Skeletal muscle satellite cell (primary cell): ENCODE results near the gene GOLGA8K. TPM values are rescaled to one million over a fixed set of nuclear protein-coding genes. Genes with fewer than 3 reads are reported as not detected.
"Not testable (repeated sequence)": the region's sequence is repeated elsewhere in the genome, so short reads cannot be mapped to it uniquely, and the experiment has no call there.

ENCODE experiments used
- H3K27me3 ChIP-seq: 2 replicates; pipeline ENCODE4 v1.7.0; 2013; ENCODE audit warnings: low read length; ENCODE audit not compliant: control insufficient read depth, insufficient read depth
- H3K36me3 ChIP-seq: 2 replicates; pipeline ENCODE4 v1.7.0; 2013; ENCODE audit warnings: mild to moderate bottlenecking, control low read depth, low read length; ENCODE audit not compliant: insufficient read depth
- H3K4me1 ChIP-seq: 2 replicates; pipeline ENCODE4 v1.7.0; 2013; ENCODE audit warnings: low read length; ENCODE audit not compliant: control insufficient read depth, insufficient read depth
- H3K4me2 ChIP-seq: 2 replicates; pipeline ENCODE4 v1.7.0; 2013; ENCODE audit warnings: mild to moderate bottlenecking, low read length
- H3K4me3 ChIP-seq: 2 replicates; pipeline ENCODE4 v1.7.0; 2013; ENCODE audit warnings: low read length
- H3K9ac ChIP-seq: 2 replicates; pipeline ENCODE4 v1.7.0; 2013; ENCODE audit warnings: mild to moderate bottlenecking, low read depth, low read length, moderate library complexity
- H3K9me3 ChIP-seq: replicated peaks from 2 replicates; pipeline ENCODE4 v1.7.0; 2013; ENCODE audit warnings: mild to moderate bottlenecking, control low read depth, low read length
- small RNA-seq: library from RNA; depleted of rRNA; stranded (forward); fragments of <200 nt; gene quantifications from one replicate; pipeline ENCODE3, GENCODE V24; 2012

GOLGA8K gene

DNA sequence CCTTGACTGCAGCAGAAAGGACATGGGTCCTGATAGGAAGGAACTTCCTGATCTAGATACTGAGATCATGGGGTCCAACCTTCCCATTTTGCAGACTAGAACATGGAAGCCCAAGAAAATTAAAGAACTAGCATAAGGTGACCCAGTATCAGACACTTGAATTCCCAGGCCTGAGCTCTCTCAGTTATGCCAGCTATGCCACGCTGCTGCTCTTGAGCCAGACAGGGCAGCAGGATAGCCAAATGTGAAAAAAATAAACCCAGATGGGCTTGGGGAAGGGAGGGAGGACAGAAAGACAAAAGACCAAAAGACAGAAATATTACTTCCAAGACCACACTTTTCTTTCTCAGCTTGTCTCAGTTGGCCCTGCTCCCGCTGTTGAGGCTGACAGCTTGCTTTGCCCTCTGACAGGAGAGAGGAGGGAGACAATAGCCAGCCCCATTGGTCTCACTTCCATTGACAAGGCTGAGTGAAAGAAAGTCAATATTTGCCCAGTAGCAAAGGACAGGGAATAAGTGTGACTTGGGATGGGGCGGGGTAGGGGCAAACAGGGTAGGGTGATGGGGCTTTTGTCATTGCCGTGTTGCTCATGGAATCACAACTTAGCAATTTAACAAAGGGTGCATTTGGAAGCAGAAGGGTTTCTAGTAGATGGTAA is 52.4 kb downstream of the GOLGA8K start:
- H3K4me1 ChIP-seq, H3K4me2 ChIP-seq, H3K27me3 ChIP-seq, H3K4me3 ChIP-seq, H3K9ac ChIP-seq, H3K36me3 ChIP-seq, H3K9me3 ChIP-seq: not testable (repeated sequence)

DNA sequence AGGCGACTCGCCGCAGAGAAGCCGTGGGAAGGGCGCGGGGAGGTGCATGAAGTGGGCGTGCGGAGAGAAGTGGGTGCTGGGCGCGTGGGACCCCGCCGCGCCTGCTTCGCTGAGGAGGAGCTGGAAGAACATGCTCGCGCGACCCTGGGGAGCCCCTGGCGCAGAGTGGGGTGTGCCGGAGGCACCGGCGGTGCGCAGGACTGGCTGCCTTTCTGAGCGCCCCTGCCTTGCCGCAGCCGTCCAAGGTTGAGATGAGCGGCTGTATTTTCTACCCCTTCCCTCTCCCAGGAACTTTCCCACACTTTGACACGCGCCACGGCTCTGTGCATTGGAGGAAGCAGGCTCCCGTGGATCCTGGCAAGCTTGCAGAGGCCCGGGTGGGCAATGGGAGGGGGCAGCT is 56.1 kb downstream of the GOLGA8K start:
- not testable (repeated sequence) for H3K4me2 ChIP-seq, H3K4me3 ChIP-seq, H3K9me3 ChIP-seq, H3K4me1 ChIP-seq, H3K36me3 ChIP-seq, H3K9ac ChIP-seq, H3K27me3 ChIP-seq

DNA sequence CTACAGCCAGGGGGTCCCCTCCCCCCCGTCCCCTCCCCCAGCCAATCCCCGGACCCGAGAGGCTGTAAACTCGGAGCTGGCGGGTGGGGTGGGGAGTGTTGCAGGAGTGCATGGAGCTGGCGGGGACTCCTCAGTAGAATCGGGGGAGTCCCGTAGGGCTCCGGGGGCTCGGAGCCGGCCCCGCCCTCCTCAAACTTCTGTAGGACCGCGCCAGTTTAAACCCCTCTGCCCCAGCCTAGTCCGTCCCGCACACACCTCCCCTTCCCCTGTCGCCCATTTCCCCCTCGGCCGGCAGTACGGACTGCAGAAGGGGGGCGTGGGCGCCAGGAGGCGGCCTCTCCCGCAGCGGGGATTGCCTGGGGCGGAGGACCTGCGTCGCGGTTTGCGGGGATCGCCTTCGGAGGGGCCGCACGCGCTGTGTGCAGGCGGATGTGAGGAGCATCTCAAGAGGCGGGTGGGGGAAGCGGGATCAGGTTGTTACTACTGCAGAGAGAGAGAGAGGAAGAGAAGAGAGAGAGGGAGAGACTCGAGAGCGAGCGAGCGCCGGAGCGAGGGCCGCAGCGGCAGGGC is 57.0 kb downstream of the GOLGA8K start:
- H3K4me2 ChIP-seq, H3K27me3 ChIP-seq, H3K4me3 ChIP-seq: not testable (repeated sequence)

DNA sequence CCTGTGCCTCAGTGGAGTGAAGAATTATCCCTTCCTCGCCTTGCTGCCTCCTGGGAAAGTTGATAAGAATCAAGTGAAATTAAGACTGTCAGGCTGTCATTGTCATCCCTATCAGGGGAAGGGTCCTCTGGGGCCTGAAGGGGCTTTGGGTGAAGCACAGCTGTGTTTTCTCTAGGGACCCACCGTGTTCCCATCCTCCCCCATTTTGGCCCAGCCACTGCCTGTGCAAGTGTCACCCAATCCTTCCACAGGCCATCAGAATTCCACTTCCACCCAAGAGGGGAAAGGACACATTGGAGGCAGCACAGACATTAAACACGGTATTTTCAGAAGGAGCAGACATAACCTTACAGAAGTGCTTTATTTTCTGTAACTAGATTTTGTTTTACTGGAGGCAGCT is 59.2 kb downstream of the GOLGA8K start:
- H3K4me1 ChIP-seq, H3K4me3 ChIP-seq, H3K4me2 ChIP-seq, H3K9me3 ChIP-seq, H3K27me3 ChIP-seq, H3K36me3 ChIP-seq, H3K9ac ChIP-seq: not testable (repeated sequence)

More for the DNA sequence above, 57.0 kb downstream of the GOLGA8K start:
- H3K4me1 ChIP-seq, H3K9ac ChIP-seq, H3K36me3 ChIP-seq, H3K9me3 ChIP-seq: not testable (repeated sequence)

Small RNAs within 50 kb of the gene (small RNA-seq; reads per million reads assigned to genes)
- not detected for gene RF00096
- gene RN7SL185P: not detected
- gene RN7SL539P: not detected
